ENCODE measurements around the gene CDC42SE2.
"Not testable (repeated sequence)": the region's sequence is repeated elsewhere in the genome, so short reads cannot be mapped to it uniquely, and the experiment has no call there.

The CDC42SE2 gene

DNA sequence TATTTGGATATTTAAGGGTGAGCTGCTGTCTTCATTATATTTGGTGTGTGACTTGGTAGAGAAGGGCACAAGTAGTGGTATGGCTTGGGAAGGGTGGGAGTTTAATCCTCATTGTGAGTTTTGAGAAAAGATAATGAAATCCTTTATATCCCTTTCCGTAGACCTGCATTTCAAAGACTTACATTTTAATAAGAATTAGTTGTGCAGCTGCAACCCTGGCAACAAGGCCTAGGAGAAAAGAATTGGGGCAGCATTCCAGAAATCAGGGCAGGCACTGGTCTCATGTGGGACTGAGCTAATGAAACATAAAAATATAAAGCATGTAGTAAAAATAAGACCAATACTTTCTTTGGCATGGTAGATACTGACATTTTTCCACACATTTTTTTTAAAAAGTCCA lies 60.5 kb downstream of the CDC42SE2 start:
- DNase-seq = no peak

DNA sequence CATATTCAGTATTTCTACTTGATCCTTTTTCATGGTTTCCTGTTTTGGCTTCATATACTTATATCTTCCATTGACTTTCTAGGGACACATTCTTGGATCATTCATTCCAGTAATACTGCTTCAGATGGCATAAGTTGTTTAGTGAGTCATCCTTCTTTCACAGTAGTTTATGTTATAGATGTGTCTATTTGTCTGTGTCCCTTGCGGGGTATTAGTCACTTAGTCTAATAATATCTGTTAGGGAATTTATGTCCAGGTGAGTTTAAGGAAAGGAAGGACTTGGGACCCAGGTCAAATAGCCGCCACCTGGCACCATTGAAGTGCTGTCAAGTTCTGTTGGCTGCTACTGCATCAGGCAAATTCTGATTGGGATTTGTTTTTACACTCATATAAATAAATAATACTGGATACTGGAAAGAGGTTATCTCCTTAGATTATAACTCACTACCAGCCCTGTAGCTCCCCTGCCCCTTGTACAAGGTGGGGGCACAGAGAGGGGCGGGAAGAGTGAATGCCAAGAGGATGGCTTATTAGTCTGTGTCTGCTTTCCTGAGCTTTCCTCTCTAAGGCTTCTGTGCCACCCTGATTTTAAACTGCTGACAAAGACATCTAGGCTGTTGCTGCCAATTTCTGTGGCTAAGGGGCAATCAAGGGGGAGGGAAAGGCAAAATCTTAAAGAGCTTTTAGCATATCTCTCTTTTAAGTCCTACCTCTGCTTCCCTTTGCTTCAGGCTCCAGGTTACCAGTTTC lies 64.9 kb downstream of the CDC42SE2 start:
- DNase-seq = no peak

DNA sequence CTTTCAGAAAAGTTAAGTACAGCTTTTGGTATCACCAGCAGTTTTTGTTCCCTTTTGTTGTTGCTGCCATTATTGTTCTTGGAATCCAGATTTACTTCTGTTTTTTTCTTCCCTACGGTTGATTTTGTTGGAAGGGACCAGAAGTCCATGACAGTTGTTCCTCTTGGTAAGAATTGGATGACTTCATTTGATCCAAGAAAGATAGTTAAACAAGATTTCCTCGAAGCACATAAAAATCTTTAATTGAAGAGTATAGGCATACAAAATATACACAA lies 65.4 kb downstream of the CDC42SE2 start:
- no peak for DNase-seq

DNA sequence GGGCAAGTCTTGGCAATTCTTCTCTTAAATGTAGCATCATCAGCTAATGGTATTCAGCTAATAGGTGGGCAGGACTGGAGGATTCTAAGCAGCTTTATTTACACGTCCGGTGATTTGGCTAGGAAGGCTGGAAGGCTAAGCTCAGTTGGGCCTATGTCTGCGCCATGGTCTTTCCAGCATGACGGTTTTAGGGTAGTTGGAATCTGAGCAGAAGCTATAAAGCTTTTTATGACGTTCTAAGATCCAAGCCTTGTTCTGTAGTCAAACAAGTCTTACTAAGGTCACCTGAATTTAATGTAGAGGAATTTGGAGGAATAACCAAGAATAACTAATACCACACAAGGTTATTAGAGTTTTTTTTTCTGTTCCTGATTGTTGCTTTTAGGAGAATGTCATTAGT lies 66.2 kb downstream of the CDC42SE2 start:
- no peak for DNase-seq

DNA sequence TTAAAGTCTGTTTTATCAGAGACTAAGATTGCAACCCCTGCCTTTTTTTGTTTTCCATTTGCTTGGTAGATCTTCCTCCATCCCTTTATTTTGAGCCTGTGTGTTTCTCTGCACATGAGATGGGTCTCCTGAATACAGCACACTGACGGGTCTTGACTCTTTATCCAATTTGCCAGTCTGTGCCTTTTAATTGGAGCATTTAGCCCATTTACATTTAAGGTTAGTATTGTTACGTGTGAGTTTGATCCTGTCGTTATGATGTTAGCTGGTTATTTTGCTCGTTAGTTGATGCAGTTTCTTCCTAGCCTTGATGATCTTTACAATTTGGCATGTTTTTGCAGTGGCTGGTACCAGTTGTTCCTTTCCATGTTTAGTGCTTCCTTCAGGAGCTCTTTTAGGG lies 71.9 kb downstream of the CDC42SE2 start:
- not testable (repeated sequence) for DNase-seq

DNA sequence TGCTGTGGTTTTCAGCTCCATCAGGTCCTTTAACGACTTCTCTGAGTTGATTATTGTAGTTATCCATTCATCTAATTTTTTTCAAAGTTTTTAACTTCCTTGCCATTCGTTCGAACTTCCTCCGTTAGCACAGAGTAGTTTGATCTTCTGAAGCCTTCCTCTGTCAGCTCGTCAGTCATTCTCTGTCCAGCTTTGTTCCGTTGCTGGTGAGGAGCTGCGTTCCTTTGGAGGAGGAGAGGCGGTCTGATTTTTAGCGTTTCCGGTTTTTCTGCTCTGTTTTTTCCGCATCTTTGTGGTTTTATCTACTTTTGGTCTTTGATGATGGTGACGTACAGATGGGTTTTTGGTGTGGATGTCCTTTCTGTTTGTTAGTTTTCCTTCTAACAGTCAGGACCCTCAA lies 72.9 kb downstream of the CDC42SE2 start:
- not testable (repeated sequence) for DNase-seq

DNA sequence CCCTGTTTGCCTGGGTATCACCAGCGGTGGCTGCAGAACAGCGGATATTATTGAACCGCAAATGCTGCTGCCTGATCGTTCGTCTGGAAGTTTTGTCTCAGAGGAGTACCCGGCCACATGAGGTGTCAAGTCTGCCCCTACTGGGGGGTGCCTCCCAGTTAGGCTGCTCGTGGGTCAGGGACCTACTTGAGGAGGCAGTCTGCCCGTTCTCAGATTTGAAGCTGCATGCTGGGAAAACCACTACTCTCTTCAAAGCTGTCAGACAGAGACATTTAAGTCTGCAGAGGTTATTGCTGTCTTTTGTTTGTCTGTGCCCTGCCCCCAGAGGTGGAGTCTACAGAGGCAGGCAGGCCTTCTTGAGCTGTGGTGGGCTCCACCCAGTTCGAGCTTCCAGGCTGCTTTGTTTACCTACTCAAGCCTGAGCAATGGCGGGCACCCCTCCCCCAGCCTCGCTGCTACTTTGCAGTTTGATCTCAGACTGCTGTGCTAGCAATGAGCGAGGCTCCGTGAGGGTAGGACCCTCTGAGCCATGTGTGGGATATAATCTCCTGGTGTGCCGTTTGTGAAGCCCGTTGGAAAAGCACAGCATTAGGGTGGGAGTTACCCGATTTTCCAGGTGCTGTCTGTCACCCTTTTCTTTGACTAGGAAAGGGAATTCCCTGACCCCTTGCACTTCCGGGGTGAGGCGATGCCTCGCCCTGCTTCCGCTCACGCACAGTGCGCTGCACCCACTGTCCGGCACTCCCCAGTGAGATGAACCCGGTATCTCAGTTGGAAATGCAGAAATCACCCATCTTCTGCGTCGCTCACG lies 73.6 kb downstream of the CDC42SE2 start:
- not testable (repeated sequence) for DNase-seq

DNA sequence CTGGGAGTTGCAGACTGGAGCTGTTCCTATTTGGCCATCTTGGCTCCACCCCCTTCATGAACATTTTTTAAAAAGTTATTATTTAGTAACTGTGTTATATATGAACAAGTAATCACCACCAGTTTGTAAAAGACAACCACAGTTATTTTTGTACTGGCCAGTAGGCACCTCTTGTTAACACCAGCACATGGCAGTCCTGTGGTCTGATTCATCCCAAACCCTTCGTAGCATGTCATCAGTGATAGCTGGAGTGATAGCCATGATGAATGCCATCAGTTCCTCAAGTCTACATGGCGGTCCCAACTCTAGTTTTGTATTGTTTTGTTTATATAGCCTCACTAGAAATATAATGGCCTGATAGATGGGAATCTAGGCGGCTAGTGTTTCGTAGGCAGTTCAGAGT lies 74.2 kb downstream of the CDC42SE2 start:
- DNase-seq = no peak

DNA sequence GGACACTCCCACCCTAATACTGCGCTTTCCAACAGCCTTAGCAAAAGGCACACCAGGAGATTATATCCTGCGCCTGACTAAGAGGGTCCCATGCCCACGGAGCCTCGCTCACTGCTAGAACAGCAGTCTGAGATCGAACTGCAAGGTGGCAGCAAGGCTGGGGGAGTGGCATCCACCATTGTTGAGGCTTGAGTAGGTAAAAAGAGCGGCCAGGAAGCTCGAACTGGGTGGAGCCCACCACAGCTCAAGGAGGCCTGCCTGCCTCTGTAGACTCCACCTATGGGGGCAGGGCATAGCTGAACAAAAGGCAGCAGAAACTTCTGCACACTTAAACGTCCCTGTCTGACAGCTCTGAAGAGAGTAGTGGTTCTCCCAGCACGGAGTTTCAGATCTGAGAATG lies 80.4 kb downstream of the CDC42SE2 start:
- DNase-seq = not testable (repeated sequence)

DNA sequence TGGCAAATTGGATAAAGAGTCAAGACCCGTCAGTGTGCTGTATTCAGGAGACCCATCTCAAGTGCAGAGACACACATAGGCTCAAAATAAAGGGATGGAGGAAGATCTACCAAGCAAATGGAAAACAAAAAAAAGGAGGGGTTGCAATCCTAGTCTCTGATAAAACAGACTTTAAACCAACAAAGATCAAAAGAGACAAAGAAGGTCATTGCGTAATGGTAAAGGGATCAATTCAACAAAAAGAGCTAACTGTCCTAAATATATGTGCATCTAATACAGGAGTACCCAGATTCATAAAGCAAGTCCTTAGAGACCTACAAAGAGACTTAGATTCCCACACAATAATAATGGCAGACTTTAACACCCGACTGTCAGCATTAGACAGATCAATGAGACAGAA lies 82.4 kb downstream of the CDC42SE2 start:
- DNase-seq = not testable (repeated sequence)

DNA sequence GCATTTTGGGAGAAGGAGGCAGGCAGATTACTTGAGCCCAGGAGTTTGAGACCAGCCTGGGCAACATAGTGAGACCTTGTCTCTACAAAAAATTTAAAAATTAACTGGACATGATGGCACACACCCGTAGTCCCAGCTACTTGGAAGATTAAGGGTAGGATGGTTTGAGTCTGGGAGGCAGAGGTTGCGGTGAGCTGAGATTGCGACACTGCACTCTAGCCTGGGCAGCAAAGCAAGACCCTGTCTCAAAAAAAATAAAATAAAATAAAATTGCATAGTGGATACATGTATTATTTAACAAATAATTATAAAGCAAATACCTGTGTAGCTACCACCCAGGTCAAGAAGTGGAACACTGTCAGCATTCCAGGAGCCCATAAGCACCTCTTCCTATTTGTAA lies 90.1 kb downstream of the CDC42SE2 start:
- DNase-seq = no peak

DNA sequence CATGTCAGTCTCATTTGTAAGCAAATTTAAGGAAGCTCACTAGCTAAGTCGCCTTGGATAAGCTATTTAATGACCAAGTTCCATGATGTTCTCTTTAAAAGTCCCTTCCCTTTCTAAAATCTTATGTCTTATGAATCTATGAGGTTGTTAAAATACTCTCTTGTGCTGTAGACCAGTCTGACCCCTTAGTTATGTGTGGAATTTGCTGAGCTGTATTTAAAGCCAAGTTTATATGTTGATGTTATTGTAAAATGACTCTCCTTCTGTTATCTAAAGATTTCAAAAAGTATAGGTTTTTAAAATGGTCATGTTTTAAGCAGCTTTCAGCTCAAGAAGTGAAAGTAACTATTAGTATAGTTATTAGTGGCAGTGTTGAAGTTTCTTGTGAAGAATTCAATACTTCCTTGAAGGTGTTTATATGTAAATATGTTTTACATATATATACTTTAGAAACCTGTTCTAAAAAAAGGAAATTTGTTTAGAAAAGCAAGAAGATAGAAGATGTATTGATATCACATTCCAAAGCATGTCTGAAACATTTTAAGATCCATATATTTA lies 92.2 kb downstream of the CDC42SE2 start:
- no peak for DNase-seq

DNA sequence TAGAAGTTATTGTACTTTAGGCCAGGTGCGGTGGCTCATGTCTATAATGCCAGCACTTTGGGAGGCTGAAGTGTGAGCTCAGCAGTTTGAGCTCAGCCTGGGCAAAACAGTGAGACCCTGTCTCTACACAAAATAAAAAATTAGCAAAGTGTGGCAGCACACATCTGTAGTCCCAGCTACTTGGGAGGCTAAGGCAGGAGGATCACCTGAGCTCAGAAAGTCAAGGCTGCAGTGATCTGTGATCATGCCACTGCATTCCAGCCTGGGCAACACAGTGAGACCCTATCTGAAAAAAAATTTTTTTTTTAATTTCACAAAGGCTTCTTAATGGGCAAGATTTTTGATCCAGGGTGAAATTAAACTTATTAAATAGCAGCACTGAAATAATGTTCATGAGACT lies 92.8 kb downstream of the CDC42SE2 start:
- no peak for DNase-seq

DNA sequence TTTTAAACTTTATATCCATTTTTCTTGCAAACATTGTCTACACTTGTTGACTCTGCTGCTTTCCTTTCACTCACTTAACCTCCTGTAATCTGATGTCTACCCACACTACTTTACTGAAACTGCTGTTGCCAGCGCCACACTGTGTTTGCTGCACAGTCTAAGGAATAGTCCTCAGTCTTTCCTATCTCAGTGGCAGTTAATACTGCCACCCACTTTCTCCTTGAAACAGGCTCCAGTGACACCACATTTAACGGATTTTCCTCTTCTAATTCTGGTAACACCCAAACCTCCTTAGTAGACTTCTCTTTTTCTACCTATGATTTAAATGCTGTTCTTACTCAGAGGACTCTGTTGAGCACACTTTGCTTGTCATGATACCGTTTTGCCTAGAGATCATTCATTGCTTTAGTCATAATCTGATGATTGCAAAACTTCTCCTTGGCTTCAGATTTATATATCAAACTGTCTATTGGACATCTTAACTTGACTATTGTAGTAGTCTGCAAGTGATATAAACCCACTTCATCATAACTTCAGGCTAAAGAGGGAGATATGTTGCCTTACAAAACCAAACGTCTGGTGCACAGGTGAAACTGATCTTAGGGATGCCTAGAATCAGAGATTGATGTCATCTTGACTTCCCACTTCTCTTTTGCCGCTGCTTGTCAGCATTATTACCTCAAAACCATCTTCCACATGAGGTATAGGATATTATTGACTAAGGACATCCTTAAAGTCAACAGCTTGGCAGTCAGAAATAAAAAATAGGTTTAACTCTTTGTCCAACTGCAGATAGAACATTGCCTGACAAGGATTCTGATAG lies 94.1 kb downstream of the CDC42SE2 start:
- no peak for DNase-seq

DNA sequence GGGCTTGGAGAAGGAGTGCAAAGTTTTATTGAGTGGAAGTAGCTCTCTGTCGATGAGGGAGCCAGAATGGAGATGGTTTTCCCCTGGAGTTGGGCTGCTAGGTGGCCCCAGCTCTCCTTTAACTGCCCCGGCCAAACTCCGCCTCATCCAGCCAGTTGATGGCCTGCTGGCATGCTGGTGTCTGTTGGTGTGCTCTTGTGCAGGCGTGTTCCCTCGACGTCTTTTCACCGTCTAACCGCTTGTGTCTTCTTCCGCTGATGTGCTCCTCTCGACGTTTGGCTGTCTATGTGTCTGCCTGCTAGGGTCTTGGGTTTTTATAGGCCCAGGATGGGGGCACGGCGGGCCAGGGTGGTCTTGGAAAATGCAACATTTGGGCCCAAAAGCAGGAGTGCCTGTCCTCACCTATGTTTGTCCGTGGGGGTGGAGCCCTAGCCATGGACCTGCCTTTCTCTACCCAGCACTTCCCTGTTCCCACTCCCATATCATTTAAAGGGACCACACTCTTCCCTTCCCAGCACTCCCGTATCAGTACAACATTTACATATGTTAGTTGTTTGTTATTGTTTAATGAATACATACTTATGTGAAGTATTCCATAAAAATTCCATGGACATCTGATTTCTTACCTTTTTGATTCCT lies 97.9 kb downstream of the CDC42SE2 start:
- no peak for DNase-seq

DNA sequence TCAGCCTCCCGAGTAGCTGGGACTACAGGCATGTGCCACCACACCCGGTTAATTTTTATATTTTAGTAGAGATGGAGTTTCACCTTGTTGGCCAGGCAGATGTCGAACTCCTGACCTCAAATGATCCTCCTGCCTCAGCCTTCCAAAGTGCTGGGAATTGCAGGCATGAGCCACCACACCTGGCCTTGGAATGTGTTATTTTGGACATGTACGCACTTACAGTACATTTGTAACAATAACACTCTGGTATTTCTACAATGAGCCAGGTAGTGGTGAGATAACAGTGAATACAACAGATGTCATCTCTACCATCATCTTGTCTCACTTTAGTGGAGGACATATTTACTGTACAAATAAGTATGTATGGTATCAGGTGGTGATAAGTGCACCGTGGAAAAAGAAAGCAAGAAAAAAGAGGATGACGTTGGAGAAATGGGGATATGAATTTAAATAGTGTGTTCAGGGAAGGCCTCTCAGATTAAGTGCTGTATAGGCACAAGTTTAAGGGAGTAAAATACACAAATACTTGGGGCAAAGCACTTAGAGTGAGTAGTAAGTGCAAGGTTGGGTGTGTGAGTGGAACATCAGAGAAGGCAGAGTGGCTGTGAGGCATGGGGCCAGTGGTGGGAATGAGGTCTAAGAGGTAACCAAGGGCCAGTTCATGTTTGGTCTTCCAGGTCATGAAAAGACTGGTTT lies 100.1 kb downstream of the CDC42SE2 start:
- no peak for DNase-seq

DNA sequence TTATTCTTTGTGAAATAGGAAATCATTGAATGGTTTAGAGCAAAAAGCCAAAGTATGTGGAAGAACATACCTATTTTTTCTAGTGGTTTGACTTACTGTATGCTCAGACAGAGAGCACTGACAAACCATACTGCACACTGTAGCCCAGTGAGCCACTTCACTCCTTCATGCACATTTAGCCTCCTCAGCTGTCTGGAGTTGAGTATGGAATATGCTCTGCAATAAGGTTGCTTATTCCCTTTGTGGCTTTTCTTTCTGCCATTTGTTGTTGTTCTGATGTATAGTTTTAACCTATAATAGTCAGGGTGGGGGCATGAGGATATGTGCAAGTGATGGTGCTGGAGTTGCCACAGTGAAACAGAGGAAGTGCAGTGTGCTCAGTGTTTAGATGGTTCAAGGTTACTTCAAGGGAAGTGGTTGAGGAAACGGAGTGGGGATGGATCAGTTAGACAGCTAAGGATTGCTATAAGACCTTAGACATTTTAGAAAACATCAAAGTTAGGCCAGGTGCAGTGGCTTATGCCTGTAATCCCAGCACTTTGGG lies 100.7 kb downstream of the CDC42SE2 start:
- no peak for DNase-seq

DNA sequence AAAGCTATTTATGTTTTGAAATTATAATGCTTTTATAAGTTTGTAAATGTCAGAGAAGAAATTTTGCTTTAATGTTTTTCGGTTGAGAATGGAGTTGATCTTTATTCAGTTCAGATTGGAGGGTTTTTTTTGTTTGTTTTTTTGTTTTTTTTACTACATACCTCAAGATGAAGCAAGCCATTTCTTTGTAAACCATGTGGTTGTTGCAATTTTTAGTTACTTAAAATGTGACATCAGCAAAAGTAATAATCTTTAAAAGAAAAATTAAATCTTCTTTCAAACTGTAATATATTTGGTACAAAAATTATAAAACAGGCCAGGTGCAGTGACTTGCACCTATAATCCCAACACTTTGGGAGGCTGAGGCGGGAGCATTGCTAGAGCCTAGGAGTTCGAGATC lies 102.6 kb downstream of the CDC42SE2 start:
- no peak for DNase-seq

DNA sequence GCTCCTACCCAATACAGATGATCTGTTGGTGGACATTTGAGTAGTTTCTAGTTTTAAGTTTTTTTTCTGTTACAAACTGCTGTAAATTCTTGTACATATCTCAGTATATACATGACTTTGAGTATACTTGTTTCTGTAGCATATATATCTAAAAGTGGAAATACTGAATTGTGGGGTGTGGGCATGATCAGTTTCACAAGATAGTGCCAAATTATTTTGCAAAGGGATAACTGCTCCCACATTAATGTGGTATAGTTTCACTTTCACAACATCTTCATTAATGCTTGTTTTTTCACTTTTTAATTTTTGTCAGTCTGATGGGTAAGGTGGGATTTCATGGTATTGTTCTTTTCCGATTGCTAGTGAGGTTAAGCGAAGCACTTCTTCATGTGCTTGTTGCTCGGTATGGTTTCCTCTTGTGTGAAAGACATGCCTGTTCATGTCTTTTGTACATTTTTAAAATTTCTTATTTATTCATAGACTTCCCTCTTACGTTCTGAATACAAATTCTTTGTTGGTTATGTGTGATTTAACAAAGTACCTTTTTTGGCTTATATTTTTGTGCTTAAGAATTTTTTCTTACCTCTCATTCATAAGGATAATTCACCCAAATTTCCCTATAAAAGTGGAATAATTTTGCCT lies 103.5 kb downstream of the CDC42SE2 start:
- no peak for DNase-seq

DNA sequence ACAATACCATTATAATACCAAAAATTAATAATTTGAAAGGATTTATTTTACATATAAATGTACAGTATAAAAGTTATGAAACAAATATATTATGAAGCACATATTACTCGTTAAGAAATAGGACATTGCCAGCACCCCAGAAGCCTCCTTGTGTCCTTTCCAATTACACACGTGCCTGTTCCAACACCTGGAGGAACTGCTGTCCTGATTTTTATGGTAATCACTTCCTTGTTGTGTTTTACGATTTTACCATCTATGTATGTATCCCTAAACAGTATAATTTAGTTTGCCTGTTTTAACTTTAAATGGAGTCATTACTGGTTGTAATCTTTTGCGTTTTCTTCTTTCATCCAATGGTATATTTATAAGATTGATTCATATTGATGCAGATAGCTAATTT lies 105.0 kb downstream of the CDC42SE2 start:
- DNase-seq = no peak

DNA sequence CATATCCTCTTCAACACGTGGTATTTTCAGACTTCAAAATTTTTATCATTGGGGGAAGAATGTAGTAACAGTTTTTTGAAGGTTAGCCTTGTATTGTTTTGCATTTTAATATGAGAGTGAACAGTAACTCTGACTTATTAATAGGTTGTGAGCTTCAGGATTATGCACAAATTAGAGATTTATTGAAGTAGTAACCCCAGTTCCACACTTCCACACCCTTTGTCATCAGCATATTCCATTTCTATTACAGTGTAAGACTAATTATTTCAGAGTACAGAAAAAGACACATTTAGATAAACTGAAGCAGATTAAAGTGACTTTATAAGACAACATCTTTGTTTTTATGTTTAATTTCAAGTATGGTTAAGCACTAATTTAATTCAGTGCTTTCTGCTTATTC lies 105.7 kb downstream of the CDC42SE2 start:
- no peak for DNase-seq

DNA sequence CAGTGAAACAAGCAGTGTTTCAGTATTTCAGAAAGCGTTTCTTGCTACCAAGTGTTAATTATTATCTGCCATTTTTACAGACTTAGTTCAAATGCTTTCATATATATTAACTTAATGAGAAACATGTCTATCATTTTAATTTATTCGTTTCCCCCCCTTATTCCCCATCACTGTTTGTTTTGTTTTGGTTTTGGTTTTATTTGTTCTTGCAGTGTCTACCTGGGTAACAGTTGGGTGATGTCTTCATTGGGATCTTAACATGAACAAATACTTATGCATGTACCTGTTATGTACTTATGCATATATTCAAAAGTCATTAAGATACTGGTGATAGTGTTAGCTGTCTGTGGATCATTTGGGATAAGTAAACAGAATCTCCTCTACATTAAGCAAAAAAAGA lies 108.0 kb downstream of the CDC42SE2 start:
- no peak for DNase-seq
